Pulmonary artery endothelial cell (primary cell): ENCODE results near the gene KRTAP1-4. TPM values are rescaled to one million over a fixed set of nuclear protein-coding genes. Genes with fewer than 3 reads are reported as not detected.
"Not testable (repeated sequence)": the region's sequence is repeated elsewhere in the genome, so short reads cannot be mapped to it uniquely, and the experiment has no call there.

Experiments used
- DNase-seq: peaks from one replicate; pipeline ENCODE4 v3.0.0-alpha.2; 2011; ENCODE audit warnings: low read depth, low spot score
- total RNA-seq: library from RNA; depleted of rRNA; stranded (reverse); fragments of >200 nt; gene quantifications from 2 replicates; pipeline ENCODE4 v1.2.3, GENCODE V29; 2014

KRTAP1-4 gene
- total RNA-seq, 1 donor from 2014 or later: not detected

GRCh38 chr17:41048441-41048840, 18.4 kb upstream of the KRTAP1-4 start:
- no peak for DNase-seq

GRCh38 chr17:41046735-41047465, 16.9 kb upstream of the KRTAP1-4 start, which contains the start of gene KRTAP2-1:
TSS of gene KRTAP2-1 (minus strand) at chr17:41047316. CDS start at chr17:41047267, 49 bp downstream.
- not testable (repeated sequence) for DNase-seq

- DNase-seq: no peak
Measured at GRCh38 chr17:41042953-41043352, 13.0 kb upstream of the KRTAP1-4 start.

- not testable (repeated sequence) for DNase-seq
Measured at GRCh38 chr17:41040783-41041571, 11.0 kb upstream of the KRTAP1-4 start, which contains the start of gene KRTAP1-1. TSS of gene KRTAP1-1 (minus strand) at chr17:41041450. CDS start at chr17:41041397, 53 bp downstream.

- DNase-seq: no peak
Measured at GRCh38 chr17:41037853-41038350, 7.9 kb upstream of the KRTAP1-4 start.

GRCh38 chr17:41034346-41034935, 4.4 kb upstream of the KRTAP1-4 start, which contains the start of gene KRTAP1-3:
TSS of gene KRTAP1-3 (minus strand) at chr17:41034874. CDS start at chr17:41034821, 53 bp downstream.
- not testable (repeated sequence) for DNase-seq

GRCh38 chr17:41026715-41027471, 3.1 kb downstream of the KRTAP1-4 start, which contains the start of gene KRTAP1-5:
TSS of gene KRTAP1-5 (minus strand) at chr17:41027208. CDS start at chr17:41027155, 53 bp downstream.
- DNase-seq: no peak

GRCh38 chr17:41024697-41025096, 5.3 kb downstream of the KRTAP1-4 start:
- no peak for DNase-seq

- no peak for DNase-seq
Measured at GRCh38 chr17:41020336-41020735, 9.7 kb downstream of the KRTAP1-4 start.

- DNase-seq: no peak
Measured at GRCh38 chr17:41019415-41019814, 10.6 kb downstream of the KRTAP1-4 start.

- no peak for DNase-seq
Measured at GRCh38 chr17:41018541-41018940, 11.5 kb downstream of the KRTAP1-4 start.

- DNase-seq: no peak
Measured at GRCh38 chr17:41016578-41017215, 13.3 kb downstream of the KRTAP1-4 start.

GRCh38 chr17:41015454-41015853, 14.5 kb downstream of the KRTAP1-4 start:
- no peak for DNase-seq

GRCh38 chr17:41013606-41014005, 16.4 kb downstream of the KRTAP1-4 start:
- no peak for DNase-seq

- DNase-seq: no peak
Measured at GRCh38 chr17:41013181-41013580, 16.8 kb downstream of the KRTAP1-4 start.

- DNase-seq: no peak
Measured at GRCh38 chr17:41012326-41013120, 17.5 kb downstream of the KRTAP1-4 start.

- DNase-seq: no peak
Measured at GRCh38 chr17:41010441-41010840, 19.6 kb downstream of the KRTAP1-4 start.

- no peak for DNase-seq
Measured at GRCh38 chr17:41009936-41010335, 20.1 kb downstream of the KRTAP1-4 start.

GRCh38 chr17:41009301-41009760, 20.7 kb downstream of the KRTAP1-4 start:
- DNase-seq: no peak
